Endothelial cell (in vitro differentiated cells): Measurements from ENCODE around the gene SLC36A1. TPM values are rescaled to one million over a fixed set of nuclear protein-coding genes. Genes with fewer than 3 reads are reported as not detected.

Experiments
- DNase-seq: peaks from one replicate; pipeline ENCODE4 v3.0.0; 2021; ENCODE audit warnings: low spot score
- H3K27ac Mint-ChIP-seq: one replicate; pipeline ENCODE4 v1.8.0; 2021; ENCODE audit warnings: mixed read lengths, inconsistent platforms; ENCODE audit not compliant: unreplicated experiment
- H3K27me3 Mint-ChIP-seq: one replicate; pipeline ENCODE4 v1.8.0; 2021; ENCODE audit warnings: mild to moderate bottlenecking, moderate library complexity, mixed read lengths, inconsistent platforms; ENCODE audit not compliant: unreplicated experiment
- H3K36me3 Mint-ChIP-seq: one replicate; pipeline ENCODE4 v1.8.0; 2021; ENCODE audit warnings: mild to moderate bottlenecking, low read depth, mixed read lengths, inconsistent platforms; ENCODE audit not compliant: unreplicated experiment
- H3K4me1 Mint-ChIP-seq: one replicate; pipeline ENCODE4 v1.8.0; 2021; ENCODE audit warnings: mild to moderate bottlenecking, mixed read lengths, inconsistent platforms; ENCODE audit not compliant: unreplicated experiment
- H3K4me3 Mint-ChIP-seq: one replicate; pipeline ENCODE4 v1.8.0; 2021; ENCODE audit warnings: mild to moderate bottlenecking, mixed read lengths, inconsistent platforms; ENCODE audit not compliant: unreplicated experiment
- H3K9me3 Mint-ChIP-seq: one replicate; pipeline ENCODE4 v1.8.0; 2021; ENCODE audit warnings: mixed read lengths, inconsistent platforms; ENCODE audit not compliant: unreplicated experiment
- microRNA-seq: library from miRNA; unstranded; fragments of <30 nt; microRNA quantifications from one replicate; pipeline ENCODE4, GENCODE V29; 2020; ENCODE audit not compliant: unreplicated experiment
- total RNA-seq: library from RNA; stranded (reverse); fragmentation: NEBNext Ultra II Directional; extraction: Animal tissue kit (Norgen Biotek cat#: 25700); gene quantifications from one replicate; pipeline ENCODE4 v1.2.1, GENCODE V29; 2021; ENCODE audit not compliant: unreplicated experiment
- TF ChIP-seq, protein P1 (sequence below): fragments of 200-600 bp; sonication (generic); IDR thresholded peaks from one replicate; pipeline ENCODE4 v1.5.0; 2021; ENCODE audit warnings: antibody characterized with exemption; ENCODE audit not compliant: unreplicated experiment

SLC36A1 gene
- total RNA-seq, 1 donor from 2014 or later, result 4.8 TPM

GRCh38 chr5:151534350-151534749 is 86.9 kb downstream of the SLC36A1 start:
- no peak overlapping the region for H3K27ac Mint-ChIP-seq
- H3K4me3 Mint-ChIP-seq, result no peak overlapping the region
- no peak for DNase-seq
- H3K36me3 Mint-ChIP-seq, result no peaks in the 10 kb centered on the region
- peaks cover 4% of the 10 kb centered on the region for H3K27me3 Mint-ChIP-seq
- no peaks in the 10 kb centered on the region for H3K9me3 Mint-ChIP-seq
- TF ChIP-seq, protein P1, sequence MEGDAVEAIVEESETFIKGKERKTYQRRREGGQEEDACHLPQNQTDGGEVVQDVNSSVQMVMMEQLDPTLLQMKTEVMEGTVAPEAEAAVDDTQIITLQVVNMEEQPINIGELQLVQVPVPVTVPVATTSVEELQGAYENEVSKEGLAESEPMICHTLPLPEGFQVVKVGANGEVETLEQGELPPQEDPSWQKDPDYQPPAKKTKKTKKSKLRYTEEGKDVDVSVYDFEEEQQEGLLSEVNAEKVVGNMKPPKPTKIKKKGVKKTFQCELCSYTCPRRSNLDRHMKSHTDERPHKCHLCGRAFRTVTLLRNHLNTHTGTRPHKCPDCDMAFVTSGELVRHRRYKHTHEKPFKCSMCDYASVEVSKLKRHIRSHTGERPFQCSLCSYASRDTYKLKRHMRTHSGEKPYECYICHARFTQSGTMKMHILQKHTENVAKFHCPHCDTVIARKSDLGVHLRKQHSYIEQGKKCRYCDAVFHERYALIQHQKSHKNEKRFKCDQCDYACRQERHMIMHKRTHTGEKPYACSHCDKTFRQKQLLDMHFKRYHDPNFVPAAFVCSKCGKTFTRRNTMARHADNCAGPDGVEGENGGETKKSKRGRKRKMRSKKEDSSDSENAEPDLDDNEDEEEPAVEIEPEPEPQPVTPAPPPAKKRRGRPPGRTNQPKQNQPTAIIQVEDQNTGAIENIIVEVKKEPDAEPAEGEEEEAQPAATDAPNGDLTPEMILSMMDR, result no peak
- peaks cover 10% of the 10 kb centered on the region for H3K4me1 Mint-ChIP-seq

DNA sequence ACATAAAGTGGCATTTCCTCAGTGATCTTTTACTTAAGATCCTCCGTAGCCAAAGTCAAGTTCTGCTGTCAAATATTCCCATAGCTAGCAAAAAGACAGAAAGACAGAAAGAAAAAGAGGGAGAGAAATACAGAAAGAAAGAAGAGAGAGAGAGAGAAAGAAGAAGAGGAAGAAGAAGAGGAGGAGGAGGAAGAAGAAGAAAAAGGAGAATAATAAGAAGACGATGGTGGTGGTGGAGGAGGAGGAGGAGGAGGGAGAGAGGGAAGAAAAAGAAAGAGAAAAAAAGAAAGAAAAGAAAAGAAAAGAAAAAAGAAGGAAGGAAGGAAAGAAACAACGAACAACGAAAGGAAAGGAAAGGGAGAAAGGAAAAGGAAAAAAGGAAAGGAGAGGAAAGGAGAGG is 89.6 kb downstream of the SLC36A1 start:
- Mint-ChIP-seq H3K9me3 (no peaks in the 10 kb centered on the region), H3K4me3 (no peak overlapping the region), H3K27me3 (peaks cover 4% of the 10 kb centered on the region), H3K27ac (no peak overlapping the region), H3K4me1 (peaks cover 10% of the 10 kb centered on the region), H3K36me3 (no peaks in the 10 kb centered on the region)
- DNase-seq, result no peak
- TF ChIP-seq, protein P1, result no peak

- Mint-ChIP-seq H3K27me3 (peaks cover 4% of the 10 kb centered on the region), H3K36me3 (no peaks in the 10 kb centered on the region), H3K4me3 (no peak overlapping the region), H3K27ac (no peak overlapping the region), H3K9me3 (no peaks in the 10 kb centered on the region), H3K4me1 (no peaks in the 10 kb centered on the region)
- TF ChIP-seq, protein P1, result no peak
- DNase-seq, result no peak
Measured at GRCh38 chr5:151541571-151541970, 94.2 kb downstream of the SLC36A1 start.

Small RNA genes lying within 50 kb of the gene (microRNA-seq; reads per million reads assigned to microRNA genes)
- gene MIR6499, result not detected

Other genes with a start within 250 kb of the SLC36A1 start
- gene CCDC69, start 223.5 kb upstream of the SLC36A1 start, total RNA-seq, result 1.2 TPM
- gene GM2A, start 194.4 kb upstream of the SLC36A1 start, total RNA-seq, result 33.9 TPM
- gene SLC36A3, start 143.8 kb upstream of the SLC36A1 start, total RNA-seq, result not detected
- gene SLC36A2, start 100.0 kb upstream of the SLC36A1 start, total RNA-seq, result not detected
- gene FAT2, start 143.7 kb downstream of the SLC36A1 start, total RNA-seq, result 0.13 TPM
- 1,214 TPM for gene SPARC, start 239.3 kb downstream of the SLC36A1 start, total RNA-seq